22Rv1 (cell line): ENCODE measurements around the gene GRAMD1B.

Experiments
- ZFX ChIP-seq: fragments of 450-650 bp; IDR thresholded peaks from 2 replicates; pipeline ENCODE4 v1.6.1; 2017; ENCODE audit warnings: antibody characterized with exemption, borderline replicate concordance
- TF ChIP-seq, protein P1 (sequence below): fragments of 450-650 bp; IDR thresholded peaks from 2 replicates; pipeline ENCODE4 v1.5.1; 2017; ENCODE audit warnings: mild to moderate bottlenecking

DNA sequence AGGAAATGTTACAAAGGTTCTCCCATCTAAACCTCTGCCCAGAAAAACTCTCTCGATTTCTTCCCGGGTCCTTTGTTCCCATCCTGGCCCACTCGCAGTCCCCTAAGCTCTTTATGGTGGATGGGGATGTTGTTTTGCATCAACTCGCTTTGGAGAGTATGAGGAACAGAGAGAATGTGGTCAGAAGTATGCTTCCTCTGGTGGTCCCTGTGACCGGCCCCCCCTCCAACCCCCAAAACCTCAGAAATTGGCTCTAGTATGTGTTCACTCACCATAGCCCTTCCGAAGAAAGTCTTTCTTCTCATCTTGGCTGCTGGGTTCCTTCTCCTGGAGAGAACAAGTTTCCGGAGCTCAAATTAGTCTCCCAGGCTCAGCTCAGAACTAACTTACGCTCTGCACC is 54.4 kb downstream of the GRAMD1B start:
- TF ChIP-seq, protein P1, sequence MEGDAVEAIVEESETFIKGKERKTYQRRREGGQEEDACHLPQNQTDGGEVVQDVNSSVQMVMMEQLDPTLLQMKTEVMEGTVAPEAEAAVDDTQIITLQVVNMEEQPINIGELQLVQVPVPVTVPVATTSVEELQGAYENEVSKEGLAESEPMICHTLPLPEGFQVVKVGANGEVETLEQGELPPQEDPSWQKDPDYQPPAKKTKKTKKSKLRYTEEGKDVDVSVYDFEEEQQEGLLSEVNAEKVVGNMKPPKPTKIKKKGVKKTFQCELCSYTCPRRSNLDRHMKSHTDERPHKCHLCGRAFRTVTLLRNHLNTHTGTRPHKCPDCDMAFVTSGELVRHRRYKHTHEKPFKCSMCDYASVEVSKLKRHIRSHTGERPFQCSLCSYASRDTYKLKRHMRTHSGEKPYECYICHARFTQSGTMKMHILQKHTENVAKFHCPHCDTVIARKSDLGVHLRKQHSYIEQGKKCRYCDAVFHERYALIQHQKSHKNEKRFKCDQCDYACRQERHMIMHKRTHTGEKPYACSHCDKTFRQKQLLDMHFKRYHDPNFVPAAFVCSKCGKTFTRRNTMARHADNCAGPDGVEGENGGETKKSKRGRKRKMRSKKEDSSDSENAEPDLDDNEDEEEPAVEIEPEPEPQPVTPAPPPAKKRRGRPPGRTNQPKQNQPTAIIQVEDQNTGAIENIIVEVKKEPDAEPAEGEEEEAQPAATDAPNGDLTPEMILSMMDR = no peak
- no peak for TF ChIP-seq ZFX
